NCI-H1048 (cell line): ENCODE measurements around the gene COL10A1.
"Not testable (repeated sequence)": the region's sequence is repeated elsewhere in the genome, so short reads cannot be mapped to it uniquely, and the experiment has no call there.

Experiments
- DNase-seq: peaks from one replicate; lab custom pipeline; 2025; lab: John Stamatoyannopoulos, UW

Gene COL10A1

DNA sequence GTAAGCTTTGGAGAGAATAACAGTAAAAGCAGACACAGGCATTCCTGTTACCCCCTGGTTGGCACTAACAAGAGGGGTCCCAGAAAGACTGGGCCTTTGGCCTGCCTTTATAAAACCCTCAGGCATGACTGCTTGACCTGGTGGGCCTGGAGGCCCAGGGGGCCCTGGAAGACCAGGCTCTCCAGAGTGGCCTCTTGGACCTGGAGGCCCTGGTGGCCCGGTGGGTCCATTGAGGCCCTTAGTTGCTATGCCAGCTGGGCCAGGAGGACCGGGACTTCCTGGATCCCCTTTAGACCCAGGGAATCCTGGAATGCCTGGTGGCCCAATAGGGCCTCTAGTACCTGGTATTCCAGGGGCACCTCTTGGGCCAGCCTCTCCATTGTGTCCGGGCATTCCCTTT is 5.5 kb downstream of the COL10A1 start:
- DNase-seq = no peak

DNA sequence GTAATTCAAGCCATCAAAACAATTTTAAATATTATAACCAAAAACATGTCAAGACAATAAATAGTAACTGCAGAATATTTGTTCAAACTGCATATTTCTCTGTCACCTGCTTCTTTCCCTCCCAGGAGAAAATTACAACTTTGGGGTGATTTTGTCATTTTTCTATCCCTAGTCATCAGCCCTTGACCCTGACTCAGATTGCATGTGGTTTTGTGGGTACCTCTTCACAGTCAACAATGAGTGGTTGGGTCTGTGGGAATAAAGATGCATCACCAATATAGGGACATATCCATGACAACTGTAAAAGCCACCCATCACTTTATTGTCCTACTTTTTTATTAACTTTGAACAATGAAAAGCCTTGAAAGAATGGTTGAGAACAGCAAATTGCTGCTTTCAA is 7.3 kb downstream of the COL10A1 start:
- no peak for DNase-seq

DNA sequence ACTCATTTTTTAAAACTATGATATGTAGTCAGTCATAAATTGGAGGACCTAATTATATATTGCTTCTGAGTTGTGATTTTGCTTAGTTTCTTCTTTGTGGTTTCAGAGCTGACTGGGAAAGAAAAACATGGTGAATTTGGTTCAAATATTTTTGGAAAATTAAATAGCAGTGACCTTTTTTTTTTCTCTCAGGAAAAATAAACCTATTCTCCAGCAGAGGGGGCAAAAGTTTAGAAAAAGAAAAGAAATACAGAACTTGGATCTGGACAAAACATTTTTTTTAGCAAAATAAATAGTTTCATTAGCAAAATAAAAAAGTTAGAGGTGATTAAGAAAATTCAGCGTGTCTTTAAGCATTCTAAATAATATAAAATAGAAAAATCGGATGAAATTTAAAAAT is 10.2 kb downstream of the COL10A1 start:
- no peak for DNase-seq

DNA sequence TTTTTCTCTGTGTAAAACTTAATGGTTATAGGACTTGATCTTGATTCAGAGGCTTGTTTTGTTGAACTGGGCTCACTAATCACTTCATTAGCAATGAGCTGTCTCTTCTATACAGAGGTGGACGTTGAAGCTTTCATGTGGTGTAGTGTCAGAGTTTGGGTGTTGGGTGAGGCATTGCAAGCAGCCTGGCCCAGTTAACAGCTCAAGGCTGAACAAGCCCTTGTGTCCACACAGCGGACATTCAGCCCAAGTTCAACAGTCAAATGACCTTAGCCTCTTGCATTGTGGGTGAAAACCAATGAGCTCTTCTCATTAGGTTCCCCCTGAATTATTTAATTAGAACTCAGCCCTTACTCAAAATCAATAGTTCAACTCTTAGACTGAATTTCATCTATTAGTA is 12.5 kb downstream of the COL10A1 start:
- no peak for DNase-seq

DNA sequence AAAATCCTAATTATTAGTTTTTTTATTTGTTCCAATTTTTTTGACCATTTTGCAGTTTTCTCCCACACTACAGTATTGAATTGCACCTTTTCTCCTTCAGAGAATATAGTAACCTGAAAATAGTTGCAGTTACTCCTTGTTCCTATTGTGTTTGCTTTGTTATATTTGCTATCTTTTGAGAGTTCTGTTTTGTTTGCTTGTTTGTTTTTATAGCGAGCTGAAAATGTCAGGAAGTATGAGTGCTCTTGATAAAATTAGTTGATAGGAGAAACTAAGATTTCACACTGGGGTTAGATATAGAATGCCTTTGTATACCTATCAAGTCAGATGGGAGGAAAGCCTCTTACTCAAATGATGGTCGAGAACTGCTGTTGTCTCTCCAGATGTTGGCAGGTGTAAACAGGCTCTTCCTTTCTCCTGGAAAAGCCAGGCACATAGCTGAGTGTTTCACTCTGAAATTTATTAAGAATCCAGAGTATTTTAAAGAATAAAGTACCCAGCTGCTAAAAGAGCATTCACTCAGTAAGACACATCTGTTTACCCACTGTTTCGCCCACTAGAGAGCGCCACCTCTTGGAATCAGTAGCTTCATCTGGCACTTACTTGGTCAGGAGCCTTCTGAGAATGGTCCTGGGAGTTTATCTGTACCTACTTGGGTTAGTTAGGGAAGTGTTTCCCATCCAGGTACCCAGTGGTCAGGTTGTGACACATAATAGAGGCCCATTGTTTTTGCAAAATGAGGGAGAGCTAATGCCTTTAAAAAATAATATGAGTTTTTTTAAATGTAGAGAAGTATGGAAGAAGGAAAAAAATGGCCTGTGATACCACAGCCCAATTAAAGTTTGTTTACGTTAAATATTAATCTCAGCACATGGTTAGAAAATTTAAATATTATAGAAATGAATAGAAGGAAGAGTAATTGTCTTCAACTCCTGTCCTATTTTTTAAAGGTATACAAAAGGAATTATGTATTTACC is 14.1 kb downstream of the COL10A1 start:
- no peak for DNase-seq

DNA sequence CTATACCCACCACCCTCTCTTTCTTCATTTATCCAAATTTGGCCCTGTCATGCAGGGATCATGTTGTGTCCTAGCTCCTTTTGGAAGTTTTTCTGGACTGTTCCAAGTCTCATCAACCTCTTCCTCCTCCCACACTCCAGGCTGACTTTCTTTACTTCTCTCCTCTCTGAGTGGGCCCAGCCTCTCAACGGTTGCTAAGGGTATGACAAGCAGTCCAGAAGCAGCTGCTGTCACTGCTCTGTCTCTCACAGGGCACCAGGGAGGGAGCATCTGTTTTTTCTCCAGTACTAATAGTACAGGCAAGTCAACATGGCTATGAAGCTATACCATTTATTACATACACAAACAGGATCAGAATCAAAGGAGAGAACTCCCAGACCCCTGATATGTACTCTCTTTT is 17.1 kb downstream of the COL10A1 start:
- no peak for DNase-seq

DNA sequence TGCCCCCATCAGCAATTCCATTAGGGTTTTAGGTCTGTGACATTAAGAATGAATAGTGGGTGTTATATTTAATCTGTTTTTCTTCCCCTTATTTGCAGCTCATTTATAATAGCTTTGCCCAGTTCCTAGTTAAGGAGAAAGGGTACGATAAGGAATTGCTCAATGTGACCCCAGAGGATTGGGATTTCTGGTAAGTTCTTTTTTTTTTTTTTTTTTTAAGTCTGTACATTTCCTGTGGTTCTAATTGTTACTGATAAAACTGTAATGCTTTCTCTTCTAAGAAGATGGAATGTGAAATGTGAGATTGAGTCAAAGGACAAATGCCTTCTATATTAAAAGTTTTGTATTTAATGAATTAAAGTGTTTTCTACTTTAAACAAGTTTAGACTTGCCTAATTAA is 19.8 kb downstream of the COL10A1 start:
- DNase-seq = no peak

DNA sequence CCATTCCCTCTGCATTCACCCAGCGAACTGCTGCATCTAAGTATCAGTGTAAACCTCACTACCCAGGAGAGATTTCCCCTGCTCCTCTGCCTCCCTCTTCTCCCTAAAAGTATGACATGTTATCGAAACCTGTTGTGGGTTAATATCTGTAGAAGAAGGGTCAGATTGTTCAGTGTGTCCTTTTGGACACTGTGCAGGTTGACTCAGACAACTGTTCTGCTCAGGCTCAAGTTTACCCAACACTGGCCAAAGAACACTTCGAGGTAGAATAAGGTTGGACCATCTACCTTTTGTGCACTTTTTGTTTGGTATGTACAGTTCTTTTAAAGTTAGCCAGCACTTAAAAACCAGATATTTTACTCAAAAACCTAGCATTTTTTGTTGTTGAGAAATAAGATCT is 20.7 kb downstream of the COL10A1 start:
- DNase-seq = no peak

DNA sequence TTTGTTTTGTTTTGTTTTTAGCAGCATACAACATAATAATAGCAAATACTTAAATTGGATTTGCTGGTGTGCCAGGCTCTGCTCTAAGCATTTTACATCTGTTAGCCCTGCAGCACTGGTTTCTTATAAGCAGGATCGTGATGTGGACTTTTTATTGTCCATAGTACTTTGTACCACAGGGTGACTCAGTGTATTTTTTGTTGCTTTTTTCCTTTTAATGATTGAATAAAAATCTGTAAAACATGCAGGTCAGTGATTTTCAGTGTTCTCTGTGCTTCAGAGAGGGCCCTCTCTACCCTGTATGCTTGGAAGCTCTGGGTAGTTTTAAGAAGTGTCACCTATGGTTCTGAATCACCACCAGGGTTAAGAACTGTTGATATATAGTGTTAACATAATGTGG is 21.3 kb downstream of the COL10A1 start:
- no peak for DNase-seq

DNA sequence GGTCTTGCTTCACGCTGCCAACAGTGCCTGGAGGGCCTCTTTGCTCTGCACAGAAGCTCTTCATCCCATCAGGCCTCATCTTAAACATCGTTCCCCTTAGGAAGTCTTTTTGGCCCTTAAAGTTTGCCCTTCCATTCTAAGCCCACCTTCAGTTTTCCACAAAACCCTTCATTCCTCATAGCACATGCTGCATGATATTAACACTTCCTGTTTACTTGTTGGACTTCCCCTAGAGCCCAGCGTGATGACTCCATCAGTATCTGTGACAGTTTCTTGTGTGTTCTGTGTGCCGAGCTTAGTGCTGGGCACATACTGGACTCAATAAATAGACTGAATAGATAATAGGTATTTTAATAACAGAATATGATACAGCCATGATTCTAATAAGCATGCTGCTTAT is 23.1 kb downstream of the COL10A1 start:
- no peak for DNase-seq

DNA sequence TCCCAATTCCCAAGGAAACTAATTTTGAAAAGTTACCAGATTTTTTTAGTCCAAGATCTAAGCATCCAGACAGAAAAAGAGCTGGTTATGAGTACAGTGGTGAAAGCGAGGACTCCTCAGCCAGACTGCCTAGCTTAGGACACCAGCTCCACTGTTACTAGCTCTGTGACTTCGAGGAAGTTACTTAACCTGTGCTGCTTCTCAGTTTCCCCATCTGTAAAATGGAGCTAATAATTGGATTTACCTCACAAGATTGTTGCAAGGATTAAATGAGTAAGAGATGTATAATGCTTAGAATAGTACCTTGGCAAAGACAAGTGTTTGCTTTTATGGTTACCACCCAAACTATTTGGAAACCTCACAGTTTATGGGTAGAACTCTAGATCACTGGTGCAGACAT is 24.1 kb downstream of the COL10A1 start:
- DNase-seq = no peak

DNA sequence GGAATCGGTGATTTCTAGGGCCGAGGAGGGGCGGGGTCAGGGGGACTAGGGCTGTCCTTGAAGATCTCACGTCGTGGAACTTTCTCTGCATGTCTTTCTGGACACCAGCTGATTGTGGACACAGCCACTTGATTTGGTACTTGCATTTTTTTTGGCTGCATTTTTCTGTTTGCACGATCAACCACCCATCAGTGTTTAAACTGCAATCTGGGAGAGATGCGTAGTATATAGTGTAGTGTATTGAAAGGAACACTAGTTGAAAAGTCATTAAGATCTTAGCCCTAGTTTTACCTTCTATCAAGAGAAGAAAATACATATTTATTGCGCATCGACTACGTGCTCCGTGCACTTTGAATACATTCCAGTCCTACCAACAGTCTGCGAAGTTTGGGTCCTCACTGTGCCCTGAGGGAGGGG is 24.6 kb downstream of the COL10A1 start:
- no peak for DNase-seq

DNA sequence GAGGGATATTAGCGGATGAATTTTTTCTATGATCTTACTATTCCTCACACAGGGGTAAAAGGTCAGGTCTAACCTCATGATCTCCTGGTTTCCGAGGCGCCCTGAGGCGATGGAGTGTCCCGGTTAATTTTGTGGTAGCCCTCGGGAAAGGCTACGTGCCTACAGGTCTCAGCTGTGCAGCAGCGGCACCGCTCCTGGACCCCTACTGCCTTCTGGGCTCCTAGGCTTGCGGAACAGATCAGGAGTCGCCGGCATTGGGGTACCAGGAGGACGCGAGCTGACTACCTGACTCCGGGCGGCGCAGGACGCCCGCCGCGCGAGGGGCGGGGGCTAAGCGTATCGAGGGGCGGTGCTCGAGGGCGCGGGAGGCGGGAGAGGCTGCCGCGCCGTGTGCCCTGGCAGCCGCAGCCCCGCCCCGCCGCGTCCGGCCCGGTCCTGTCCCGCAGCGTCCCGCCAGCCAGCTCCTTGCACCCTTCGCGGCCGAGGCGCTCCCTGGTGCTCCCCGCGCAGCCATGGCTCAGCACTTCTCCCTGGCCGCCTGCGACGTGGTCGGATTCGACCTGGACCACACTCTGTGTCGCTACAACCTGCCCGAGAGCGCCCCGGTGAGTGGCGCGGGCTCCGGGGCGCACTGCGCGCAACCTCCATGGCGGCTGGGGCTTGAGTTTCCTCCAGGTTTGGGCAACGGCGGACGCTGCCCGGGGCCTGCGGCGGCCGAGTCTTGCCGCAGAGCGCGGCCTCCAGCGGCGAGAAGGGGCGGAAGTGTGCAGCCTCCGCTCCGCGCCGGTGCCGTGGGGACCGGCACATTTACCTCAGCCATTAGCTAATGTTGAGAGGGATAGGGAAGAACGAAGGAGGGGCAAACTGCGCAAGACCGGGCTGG is 25.3 kb downstream of the COL10A1 start, which contains the start of gene NT5DC1:
NT5DC1 (plus strand) TSS at position 435 of the 883 bp plus-strand sequence; CDS start at position 513, 78 bp downstream.
- DNase-seq = no peak

DNA sequence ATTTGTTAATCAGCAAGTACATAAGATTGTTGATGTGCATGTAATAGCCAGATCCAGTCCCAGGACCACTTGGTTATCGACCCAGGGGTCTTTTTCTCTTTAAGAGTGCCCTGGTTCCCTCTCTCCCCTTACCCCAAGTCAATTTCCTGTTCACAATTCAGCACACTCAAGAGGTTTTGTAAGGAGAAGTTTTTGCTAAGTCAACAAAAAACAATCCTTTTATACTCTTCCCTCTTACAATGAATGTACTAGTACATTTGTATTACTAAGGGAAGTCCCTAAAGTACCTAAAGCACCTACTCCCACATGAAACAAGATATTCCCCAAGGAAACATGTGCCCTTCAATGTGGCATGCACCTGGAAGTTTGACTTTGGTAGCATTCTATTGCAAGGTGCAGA is 26.9 kb downstream of the COL10A1 start:
- DNase-seq = no peak

DNA sequence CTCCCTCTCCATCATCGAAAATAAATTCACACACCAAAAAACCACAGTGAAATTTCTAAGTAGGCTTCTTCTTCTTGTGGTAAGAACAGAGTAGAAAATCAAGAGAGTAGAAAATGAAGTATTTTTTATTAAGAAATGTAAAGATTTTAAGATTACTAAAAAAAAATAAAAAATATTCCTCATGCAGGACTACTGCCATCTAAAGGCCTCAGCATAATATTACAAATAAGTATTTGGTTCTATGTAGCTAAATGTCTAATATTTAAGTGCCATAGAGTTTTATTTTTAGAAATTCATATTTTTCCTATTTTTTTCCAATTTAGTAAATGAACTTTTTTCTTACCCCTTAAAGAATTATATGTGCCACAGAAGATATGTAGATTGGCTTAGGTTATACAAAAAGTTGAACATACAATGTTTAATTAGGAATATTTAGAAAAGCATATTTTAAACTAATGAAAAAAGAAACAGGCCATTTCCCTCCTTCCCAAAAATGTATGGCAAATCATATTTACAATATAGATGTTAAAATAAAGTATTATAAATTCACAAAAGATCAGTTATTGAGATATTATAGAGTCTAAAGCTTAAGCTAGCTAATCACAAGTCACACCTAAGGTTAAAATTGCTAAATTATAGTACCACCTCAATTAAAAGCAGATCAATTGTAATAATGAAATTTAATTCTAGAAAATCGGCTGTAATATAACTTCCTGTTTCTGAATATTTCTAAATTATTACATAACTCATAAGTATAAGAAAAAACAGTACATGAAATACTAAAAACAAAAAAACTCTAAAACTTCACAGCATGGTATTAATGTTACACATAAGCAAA is 28.7 kb downstream of the COL10A1 start:
- no peak for DNase-seq

DNA sequence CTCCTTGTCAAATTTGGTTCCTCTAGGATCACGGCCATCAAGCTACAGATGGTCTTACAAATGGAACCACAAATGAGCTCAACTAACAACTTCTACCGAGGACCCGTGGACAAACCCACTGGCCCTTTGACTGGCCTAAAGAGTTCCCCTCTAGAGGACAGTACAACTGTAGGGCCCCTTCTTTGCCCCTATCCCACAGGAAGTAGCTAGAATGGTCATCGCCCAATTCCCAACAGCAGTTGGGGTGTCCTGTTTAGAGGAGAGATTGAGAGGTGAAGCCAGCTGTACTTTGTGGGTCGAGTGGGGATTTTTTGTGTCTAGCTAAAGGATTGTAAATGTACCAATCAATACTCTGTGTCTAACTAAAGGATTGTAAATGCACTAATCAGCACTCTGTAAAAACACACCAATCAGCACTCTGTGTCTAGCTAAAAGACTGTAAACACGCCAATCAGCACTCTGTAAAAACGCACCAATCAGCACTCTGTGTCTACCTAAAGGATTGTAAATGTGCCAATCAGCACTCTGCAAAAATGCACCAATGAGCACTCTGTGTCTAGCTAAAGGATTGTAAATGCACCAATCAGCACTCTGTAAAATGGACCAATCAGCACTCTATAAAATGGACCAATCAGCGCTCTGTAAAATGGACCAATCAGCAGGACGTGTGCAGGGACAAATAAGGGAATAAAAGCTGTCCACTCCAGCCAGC is 29.7 kb downstream of the COL10A1 start:
- DNase-seq = not testable (repeated sequence)

DNA sequence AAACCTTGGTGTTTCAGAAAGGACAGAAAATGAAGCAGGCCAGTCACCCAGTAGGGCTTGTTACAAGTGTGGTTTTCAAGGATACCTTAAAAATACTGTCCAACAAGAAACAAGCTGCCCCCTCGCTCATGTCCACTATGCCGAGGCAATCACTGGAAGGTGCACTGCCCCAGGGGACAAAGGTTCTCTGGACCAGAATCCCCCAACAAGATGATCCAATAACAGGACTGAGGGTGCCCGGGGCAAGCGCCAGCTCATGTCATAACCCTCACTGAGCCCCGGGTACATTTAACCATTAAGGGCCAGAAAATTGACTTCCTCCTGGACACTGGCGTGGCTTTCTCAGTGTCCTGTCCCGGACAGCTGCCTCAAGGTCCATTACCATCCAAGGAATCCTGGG is 31.9 kb downstream of the COL10A1 start:
- no peak for DNase-seq

DNA sequence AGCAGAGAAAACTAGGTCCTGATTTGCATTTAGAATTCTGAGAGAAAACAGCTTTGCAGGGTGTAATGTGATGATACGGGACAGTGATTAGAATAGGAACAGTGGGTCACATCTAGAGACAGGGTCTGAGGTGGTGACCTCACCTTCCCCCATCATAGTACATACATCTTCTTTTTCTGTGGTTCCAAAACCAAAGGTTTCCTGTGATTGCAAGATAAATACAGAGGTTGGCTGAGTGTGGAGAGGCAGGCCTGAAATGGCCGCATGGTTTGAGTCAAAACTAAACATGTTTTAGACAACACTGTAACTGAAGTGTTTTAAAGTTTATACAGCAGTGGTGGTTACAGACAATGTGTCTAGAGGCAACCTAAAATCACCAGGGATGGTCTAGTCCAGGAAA is 35.7 kb downstream of the COL10A1 start:
- no peak for DNase-seq

DNA sequence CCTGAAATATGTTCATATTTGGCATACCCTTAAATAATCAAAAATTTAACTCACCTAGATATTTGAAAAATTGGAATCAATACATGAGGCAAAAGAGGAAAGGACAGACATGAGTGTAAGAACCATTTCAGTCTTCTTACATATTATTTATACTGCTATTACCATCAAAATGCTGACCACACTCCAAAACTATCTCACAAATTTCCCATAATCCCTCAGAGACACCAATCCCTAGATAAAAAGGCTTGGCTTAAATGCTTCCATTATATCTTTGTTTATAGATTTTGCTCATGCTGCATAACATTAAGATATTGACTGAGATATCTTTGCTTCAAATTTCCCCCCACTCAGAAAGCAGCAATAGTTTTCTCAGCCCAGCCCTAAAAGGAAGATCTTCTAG is 37.0 kb downstream of the COL10A1 start:
- DNase-seq = no peak

DNA sequence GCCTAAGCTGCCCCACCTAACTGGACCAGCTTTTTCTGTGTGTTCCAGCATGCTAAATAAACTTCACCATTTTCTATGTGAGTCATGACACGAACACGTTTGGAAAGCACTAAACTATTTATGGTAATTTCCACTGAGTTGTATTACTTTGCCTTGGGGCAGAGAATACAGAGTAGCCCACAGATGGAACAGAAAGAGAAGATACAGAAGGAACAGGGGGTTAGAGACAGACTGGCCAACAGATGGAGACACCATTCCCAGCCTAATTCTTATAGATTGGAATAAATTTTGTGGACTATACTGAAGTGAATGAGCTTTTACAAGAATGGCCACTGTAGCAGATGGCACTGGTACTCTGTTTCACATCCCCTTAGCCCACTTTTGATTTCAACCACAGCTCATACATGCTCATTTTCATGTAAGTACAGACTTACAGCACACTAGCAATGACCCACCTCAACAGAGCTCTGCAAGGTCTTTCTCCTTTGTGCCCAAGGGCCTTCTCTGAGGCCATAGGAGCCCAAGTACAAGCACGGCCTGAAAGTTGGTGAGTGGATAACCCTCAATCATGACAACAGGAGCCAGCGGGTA is 38.4 kb downstream of the COL10A1 start:
- DNase-seq = no peak

DNA sequence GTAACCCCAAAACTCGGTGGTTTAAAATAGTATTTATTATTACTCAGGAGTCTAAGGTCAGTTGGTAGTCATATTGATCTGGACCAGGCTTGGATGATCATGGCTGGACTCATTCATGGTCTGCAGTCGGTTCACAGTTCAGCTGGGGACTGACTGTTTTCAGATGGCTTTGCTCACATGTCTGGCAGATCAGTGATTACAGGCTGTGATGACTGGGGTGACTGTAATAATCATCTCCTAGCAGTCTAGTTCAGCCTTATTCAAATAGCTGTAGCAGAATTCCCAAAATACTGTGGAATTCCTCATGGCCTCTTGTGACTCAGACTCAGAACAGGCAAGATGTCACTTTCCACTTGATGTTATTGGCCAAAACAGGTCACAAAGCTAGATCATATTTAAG is 41.6 kb downstream of the COL10A1 start:
- DNase-seq = no peak
